ENCODE measurements around the gene LRCH1.

GRCh38 chr13:46749951-46750350 lies 197.0 kb downstream of the LRCH1 start:
- TF ChIP-seq CTCF (IDR thresholded peaks at IDR 0.05) (no peak), POLR2A (IDR thresholded peaks at IDR 0.05) (no peak)
